ENCODE data around the gene FABP7. TPM values are rescaled to one million over a fixed set of nuclear protein-coding genes. Genes with fewer than 3 reads are reported as not detected.

Gene FABP7
- total and polyA plus RNA-seq, 4 donors: 0.03 to 10.4 TPM; not detected in 2

- ATAC-seq (ENCODE audit: insufficient read depth, low FRiP score) (no peak), DNase-seq (peak in 1 of 3 donors; percentile 12)
- no peak for TF ChIP-seq CTCF (IDR thresholded peaks at IDR 0.05; ENCODE audit: control extremely low read depth, extremely low read depth)
- Histone ChIP-seq H3K27me3 (ENCODE audit: control insufficient read depth in 3 of 3, insufficient read depth in 3 of 3, low read length in 2 of 3) (no peaks in the 10 kb centered on the region), H3K9me3 (ENCODE audit: control insufficient read depth in 4 of 4, insufficient read depth in 3 of 4, low read length in 3 of 4) (no peaks in the 10 kb centered on the region), H3K4me1 (ENCODE audit: control insufficient read depth in 5 of 5, insufficient read depth in 5 of 5, low read length in 5 of 5) (no peaks in the 10 kb centered on the region), H3K36me3 (ENCODE audit: control insufficient read depth in 4 of 4, insufficient read depth in 4 of 4, low read length in 4 of 4) (no peaks in the 10 kb centered on the region), H3K27ac (ENCODE audit: low read depth in 1 of 2, low read length in 1 of 2) (no peak overlapping the region), H3K4me3 (no peak overlapping the region), H3K9ac (ENCODE audit: insufficient read depth in 1 of 2, low read length in 2 of 2) (no peak overlapping the region)
- 83% methylated on average over 2 of the region's 2 CpGs for WGBS, 2 donors
These were observed 39.4 kb downstream of the FABP7 start for GRCh38 chr6:122818866-122819265.

DNA sequence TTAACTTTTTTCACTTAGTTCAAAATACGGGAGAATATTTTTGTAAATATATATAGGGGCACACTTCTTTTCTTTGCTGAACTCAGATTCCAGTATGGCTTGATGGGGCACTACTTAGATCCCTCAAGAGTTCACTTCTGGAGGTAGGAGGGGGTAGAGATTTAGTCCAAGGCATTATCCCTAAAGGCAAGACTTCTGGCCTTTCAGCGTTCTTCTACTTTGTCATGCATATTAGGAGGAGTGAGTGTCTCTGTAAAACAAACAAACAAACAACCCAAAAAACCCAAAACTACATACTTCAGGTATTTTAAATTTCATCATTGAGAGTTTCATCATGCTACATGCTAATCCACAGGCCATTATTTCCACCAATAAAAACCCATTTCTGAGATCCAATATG, 41.6 kb downstream of the FABP7 start:
- DNase-seq: no peak
- WGBS, 2 donors: 72 to 88% methylated on average over 2 of the region's 2 CpGs
- H3K4me1 ChIP-seq (ENCODE audit: control insufficient read depth in 5 of 5, insufficient read depth in 5 of 5, low read length in 5 of 5): no peaks in the 10 kb centered on the region
- ATAC-seq (ENCODE audit: insufficient read depth, low FRiP score): no peak
- no peaks in the 10 kb centered on the region for H3K36me3 ChIP-seq (ENCODE audit: control insufficient read depth in 4 of 4, insufficient read depth in 4 of 4, low read length in 4 of 4)
- H3K4me3 ChIP-seq: no peak overlapping the region
- no peaks in the 10 kb centered on the region for H3K9me3 ChIP-seq (ENCODE audit: control insufficient read depth in 4 of 4, insufficient read depth in 3 of 4, low read length in 3 of 4)
- no peak overlapping the region for H3K9ac ChIP-seq (ENCODE audit: insufficient read depth in 1 of 2, low read length in 2 of 2)
- no peak for TF ChIP-seq CTCF (IDR thresholded peaks at IDR 0.05; ENCODE audit: control extremely low read depth, extremely low read depth)
- H3K27ac ChIP-seq (ENCODE audit: low read depth in 1 of 2, low read length in 1 of 2): no peak overlapping the region
- H3K27me3 ChIP-seq (ENCODE audit: control insufficient read depth in 3 of 3, insufficient read depth in 3 of 3, low read length in 2 of 3): no peaks in the 10 kb centered on the region

DNA sequence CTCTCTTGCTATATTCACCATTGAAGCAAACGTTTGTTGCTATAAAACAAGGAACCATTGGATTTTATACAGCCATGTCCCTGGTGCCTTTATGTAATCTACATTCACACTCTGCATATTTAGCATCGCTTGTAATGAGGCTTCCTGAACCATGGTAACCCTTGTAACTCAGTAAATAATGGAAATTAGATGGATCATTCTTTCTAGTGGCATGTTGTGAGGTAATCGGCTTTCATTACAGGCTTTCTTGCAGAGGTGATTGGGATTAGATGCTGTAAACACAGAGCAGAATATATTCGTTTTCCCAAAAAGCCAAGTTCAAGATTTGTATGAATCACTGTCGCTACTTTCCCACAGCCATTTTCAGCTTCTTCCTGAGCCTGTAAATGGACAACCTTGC, 45.6 kb downstream of the FABP7 start:
- WGBS, 2 donors: 76 to 86% methylated on average over 5 of the region's 5 CpGs
- H3K36me3 ChIP-seq (ENCODE audit: control insufficient read depth in 4 of 4, insufficient read depth in 4 of 4, low read length in 4 of 4): no peaks in the 10 kb centered on the region
- H3K9ac ChIP-seq (ENCODE audit: insufficient read depth in 1 of 2, low read length in 2 of 2): no peak overlapping the region
- no peaks in the 10 kb centered on the region for H3K27me3 ChIP-seq (ENCODE audit: control insufficient read depth in 3 of 3, insufficient read depth in 3 of 3, low read length in 2 of 3)
- H3K27ac ChIP-seq (ENCODE audit: low read depth in 1 of 2, low read length in 1 of 2): no peak overlapping the region
- no peaks in the 10 kb centered on the region for H3K9me3 ChIP-seq (ENCODE audit: control insufficient read depth in 4 of 4, insufficient read depth in 3 of 4, low read length in 3 of 4)
- DNase-seq (no peak), ATAC-seq (ENCODE audit: insufficient read depth, low FRiP score) (no peak)
- TF ChIP-seq CTCF (IDR thresholded peaks at IDR 0.05; ENCODE audit: control extremely low read depth, extremely low read depth): no peak
- no peak overlapping the region for H3K4me3 ChIP-seq
- no peaks in the 10 kb centered on the region for H3K4me1 ChIP-seq (ENCODE audit: control insufficient read depth in 5 of 5, insufficient read depth in 5 of 5, low read length in 5 of 5)

- H3K4me1 ChIP-seq (ENCODE audit: control insufficient read depth in 5 of 5, insufficient read depth in 5 of 5, low read length in 5 of 5): peaks cover 0 to 7% (median 0%) of the 10 kb centered on the region in 5 donors
- no peaks in the 10 kb centered on the region for H3K27me3 ChIP-seq (ENCODE audit: control insufficient read depth in 3 of 3, insufficient read depth in 3 of 3, low read length in 2 of 3)
- H3K9ac ChIP-seq (ENCODE audit: insufficient read depth in 1 of 2, low read length in 2 of 2): no peak overlapping the region
- H3K27ac ChIP-seq (ENCODE audit: low read depth in 1 of 2, low read length in 1 of 2): no peak overlapping the region
- TF ChIP-seq CTCF (IDR thresholded peaks at IDR 0.05; ENCODE audit: control extremely low read depth, extremely low read depth): no peak
- DNase-seq (no peak), ATAC-seq (ENCODE audit: insufficient read depth, low FRiP score) (no peak)
- no peaks in the 10 kb centered on the region for H3K9me3 ChIP-seq (ENCODE audit: control insufficient read depth in 4 of 4, insufficient read depth in 3 of 4, low read length in 3 of 4)
- no peak overlapping the region for H3K4me3 ChIP-seq
- 67 to 78% methylated on average over 1 of the region's 1 CpG for WGBS, 2 donors
- no peaks in the 10 kb centered on the region for H3K36me3 ChIP-seq (ENCODE audit: control insufficient read depth in 4 of 4, insufficient read depth in 4 of 4, low read length in 4 of 4)
These were observed 49.9 kb downstream of the FABP7 start for GRCh38 chr6:122829456-122829855.
